Thyroid gland (tissue), 4 donors: ENCODE results near the gene PRAMEF7. TPM values are rescaled to one million over a fixed set of nuclear protein-coding genes. Genes with fewer than 3 reads are reported as not detected.
"Not testable (repeated sequence)": the region's sequence is repeated elsewhere in the genome, so short reads cannot be mapped to it uniquely, and the experiment has no call there.

Source experiments
- DNase-seq, 2 donors: peaks; one replicate each; pipeline ENCODE4 v3.0.0-alpha.2; 2019
- H3K27ac ChIP-seq, 3 donors: fragments of 200-600 bp; sonication (generic); 1 replicate in 2 of 3; 2 replicates in 1 of 3; pipeline ENCODE4 v1.5.1; 2016 to 2019; ENCODE audit warnings: mild to moderate bottlenecking in 1 of 3, moderate library complexity in 1 of 3
- H3K27me3 ChIP-seq: fragments of 200-600 bp; sonication (generic); one replicate; pipeline ENCODE4 v1.5.1; 2019
- H3K36me3 ChIP-seq, 2 donors: fragments of 200-600 bp; sonication (generic); one replicate each; pipeline ENCODE4 v1.5.1; 2016 to 2019
- H3K4me1 ChIP-seq, 2 donors: fragments of 200-600 bp; sonication (generic); one replicate each; pipeline ENCODE4 v1.5.1; 2017 to 2019
- H3K4me3 ChIP-seq, 3 donors: fragments of 200-600 bp; sonication (generic); replicated peaks in 1 of 3; 1 replicate in 2 of 3; 2 replicates in 1 of 3; pipeline ENCODE4 v1.5.1; 2016; ENCODE audit warnings: mild to moderate bottlenecking in 1 of 3
- H3K9me3 ChIP-seq: fragments of 200-600 bp; sonication (generic); one replicate; pipeline ENCODE4 v1.5.1; 2017
- WGBS, 2 donors: methylation state at CpG; one replicate each; pipeline ENCODE4 v1.1.5; 2017; 5-methylcytosine and 5-hydroxymethylcytosine counted together
- intact Hi-C: fragments of 100-400 bp; cut with DNase I; formaldehyde crosslinking; loops from one replicate; pipeline ENCODE4 v1.15.1; 2023
- small RNA-seq: library from RNA; depleted of rRNA; stranded (forward); fragments of <200 nt; gene quantifications from one replicate; pipeline ENCODE3, GENCODE V24; 2016
- total RNA-seq, 4 donors: library from RNA; depleted of rRNA; stranded (reverse); fragments of >200 nt; gene quantifications; one replicate each; pipeline ENCODE4 v1.2.3, GENCODE V29; 2016

The PRAMEF7 gene
- not detected for total RNA-seq

- H3K4me3 ChIP-seq, DNase-seq, H3K4me1 ChIP-seq, intact Hi-C loops, H3K9me3 ChIP-seq, H3K27me3 ChIP-seq, H3K27ac ChIP-seq, H3K36me3 ChIP-seq: not testable (repeated sequence)
- no CpG with 5 or more reads among the region's 1 CpG for WGBS, 2 donors
Observed at GRCh38 chr1:12916310-12916709, at the start of gene PRAMEF7. Gene PRAMEF7, plus strand, starts transcription at chr1:12916610. Its CDS starts 1,083 bp downstream, at chr1:12917693.

- DNase-seq, H3K27ac ChIP-seq, H3K4me1 ChIP-seq, H3K4me3 ChIP-seq, intact Hi-C loops, H3K27me3 ChIP-seq, H3K9me3 ChIP-seq, H3K36me3 ChIP-seq: not testable (repeated sequence)
- 94 to 97% methylated on average over 3 to 4 of the region's 4 CpGs for WGBS, 2 donors
Observed at GRCh38 chr1:12878453-12878852, 38.0 kb upstream of the PRAMEF7 start.

DNA sequence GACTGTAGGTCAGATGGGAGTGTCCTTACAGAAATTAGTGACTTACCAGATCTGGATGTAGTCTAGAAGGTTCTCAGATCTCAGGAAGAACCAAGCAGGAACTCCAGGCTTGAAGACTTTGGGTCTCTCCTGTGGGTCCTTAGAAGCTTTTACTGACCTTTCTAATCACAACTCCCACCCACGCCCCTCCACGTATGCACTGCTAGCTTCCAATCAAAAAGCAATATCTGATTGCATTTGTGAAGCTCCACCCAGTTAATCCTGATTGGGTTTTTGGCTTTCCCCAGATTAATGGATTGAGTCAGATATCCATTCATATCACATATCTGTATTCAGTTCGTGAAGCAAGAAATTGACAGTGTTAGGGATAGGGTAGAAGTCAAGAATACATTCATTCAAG lies 30.3 kb upstream of the PRAMEF7 start, which contains the start of gene PRAMEF4:
TSS of gene PRAMEF4 (minus strand) at position 101 of the 400 bp plus-strand sequence. CDS start 2,807 bp downstream, outside the sequence.
- H3K36me3 ChIP-seq, intact Hi-C loops, H3K27me3 ChIP-seq, H3K27ac ChIP-seq, DNase-seq, H3K4me1 ChIP-seq, H3K9me3 ChIP-seq, H3K4me3 ChIP-seq: not testable (repeated sequence)
- WGBS, 2 donors: 91 to 93% methylated on average over 3 of the region's 3 CpGs

- H3K27me3 ChIP-seq, H3K36me3 ChIP-seq, intact Hi-C loops, H3K4me1 ChIP-seq, H3K4me3 ChIP-seq, H3K9me3 ChIP-seq, H3K27ac ChIP-seq, DNase-seq: not testable (repeated sequence)
- WGBS, 2 donors: no CpG with 5 or more reads among the region's 1 CpG
Observed at GRCh38 chr1:12898170-12898569, 18.2 kb upstream of the PRAMEF7 start, which contains the start of gene PRAMEF10. Gene PRAMEF10, minus strand, starts transcription at chr1:12898270. Its CDS starts 2,423 bp downstream, at chr1:12895847.

DNA sequence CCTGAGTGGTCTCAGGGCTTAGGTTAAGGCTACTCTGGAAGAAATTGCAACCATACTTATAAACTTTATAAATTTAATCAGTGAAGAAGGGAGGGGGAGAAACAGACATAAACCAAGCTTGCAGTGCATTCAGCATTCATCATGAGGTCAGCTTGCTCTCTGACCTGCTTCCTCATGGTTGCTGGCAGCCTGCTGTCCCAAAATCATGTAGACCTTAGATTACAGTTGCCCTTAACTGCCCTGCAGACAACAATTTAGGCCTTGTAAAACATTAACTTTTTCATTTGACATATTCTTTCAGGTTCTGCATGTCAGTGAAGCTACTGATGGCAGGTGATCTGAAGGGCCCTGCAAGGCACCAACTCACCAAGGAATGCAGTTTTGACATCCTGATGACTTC lies 17.2 kb upstream of the PRAMEF7 start:
- DNase-seq, H3K4me3 ChIP-seq, H3K27ac ChIP-seq, H3K4me1 ChIP-seq, H3K27me3 ChIP-seq, H3K36me3 ChIP-seq, H3K9me3 ChIP-seq, intact Hi-C loops: not testable (repeated sequence)

DNA sequence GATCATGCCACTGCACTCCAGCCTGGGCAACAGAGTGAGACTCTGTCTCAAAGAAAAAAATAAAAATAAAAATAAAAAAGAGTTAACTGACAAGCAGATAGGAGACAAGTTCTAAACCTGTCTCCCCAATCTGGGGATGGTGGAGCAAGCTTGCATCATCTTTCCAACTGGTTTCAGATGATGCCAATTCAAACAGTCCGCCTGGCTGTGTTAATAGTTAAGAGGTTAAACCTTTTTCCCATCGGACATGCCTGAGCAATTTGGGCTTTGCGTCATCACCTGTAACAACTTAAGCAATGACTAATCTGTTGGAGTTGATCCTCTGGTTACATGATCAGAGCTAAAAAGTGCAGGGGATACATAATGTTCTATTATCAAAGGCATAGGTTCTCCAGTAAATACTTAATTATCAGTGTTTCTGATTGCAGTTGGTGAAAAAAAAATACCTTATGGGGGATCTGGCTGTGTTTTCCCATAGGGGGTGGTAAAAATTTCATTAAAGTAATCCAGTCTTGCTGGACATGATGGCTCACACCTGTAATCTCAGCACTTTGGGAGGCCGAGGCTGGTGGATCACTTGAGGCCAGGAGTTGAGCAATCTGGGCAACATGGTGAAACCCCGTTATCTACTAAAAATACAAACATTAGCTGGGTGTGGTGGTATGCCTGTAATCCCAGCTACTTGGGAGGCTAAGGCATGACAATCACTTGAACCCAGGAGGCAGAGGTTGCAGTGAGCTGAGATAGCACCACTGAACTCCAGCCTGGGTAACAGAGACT lies 12.4 kb upstream of the PRAMEF7 start:
- intact Hi-C loops, H3K4me1 ChIP-seq, H3K27me3 ChIP-seq, H3K36me3 ChIP-seq, H3K4me3 ChIP-seq, H3K27ac ChIP-seq, H3K9me3 ChIP-seq: not testable (repeated sequence)
- WGBS, 2 donors: 35 to 59% methylated on average over 2 to 3 of the region's 5 CpGs
- peak; percentile 8 to 10 for DNase-seq

DNA sequence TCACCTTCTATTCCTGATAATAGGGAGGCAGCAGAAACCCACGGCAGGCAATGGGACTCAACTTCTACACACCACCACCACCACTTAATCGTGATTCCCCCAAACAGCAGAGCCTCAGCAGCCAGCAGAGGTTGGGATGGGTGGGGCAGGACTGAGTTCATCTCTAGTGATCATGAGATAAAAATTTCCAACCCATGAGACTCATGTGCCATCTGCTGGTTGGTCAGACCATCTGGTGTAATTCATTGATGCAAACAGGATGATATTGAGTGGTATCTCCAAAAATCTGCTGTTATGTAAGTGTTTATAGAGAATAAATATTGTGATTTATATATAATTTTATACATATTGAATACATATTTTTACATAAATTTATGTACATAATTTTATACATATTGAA lies 5.3 kb downstream of the PRAMEF7 start:
- H3K27me3 ChIP-seq, H3K4me3 ChIP-seq, H3K4me1 ChIP-seq, H3K36me3 ChIP-seq, H3K27ac ChIP-seq, H3K9me3 ChIP-seq, intact Hi-C loops: not testable (repeated sequence)
- DNase-seq: peak in 1 of 2 donors; percentile 2
- WGBS, 2 donors: 79 to 84% methylated on average over 2 of the region's 2 CpGs

DNA sequence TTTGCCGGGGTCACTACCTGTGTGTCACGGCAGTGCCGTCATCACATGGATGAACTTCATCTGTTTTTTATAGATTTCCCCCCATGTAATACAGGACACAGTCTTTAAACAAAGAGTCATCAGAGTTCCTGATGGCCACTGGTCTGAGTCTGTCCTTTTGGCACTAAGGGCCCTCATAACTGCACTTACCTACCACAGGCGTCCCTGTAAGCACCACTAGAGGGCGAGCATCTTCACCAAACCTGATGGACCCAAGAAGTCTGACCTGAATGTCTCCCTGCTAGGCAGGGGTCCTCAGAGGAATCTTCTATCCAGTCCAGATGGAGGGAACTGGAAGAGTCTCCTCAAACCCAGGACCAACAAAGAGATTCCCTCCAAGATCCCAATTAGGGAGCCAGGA lies 8.0 kb downstream of the PRAMEF7 start:
- intact Hi-C loops, H3K4me3 ChIP-seq: not testable (repeated sequence)

DNA sequence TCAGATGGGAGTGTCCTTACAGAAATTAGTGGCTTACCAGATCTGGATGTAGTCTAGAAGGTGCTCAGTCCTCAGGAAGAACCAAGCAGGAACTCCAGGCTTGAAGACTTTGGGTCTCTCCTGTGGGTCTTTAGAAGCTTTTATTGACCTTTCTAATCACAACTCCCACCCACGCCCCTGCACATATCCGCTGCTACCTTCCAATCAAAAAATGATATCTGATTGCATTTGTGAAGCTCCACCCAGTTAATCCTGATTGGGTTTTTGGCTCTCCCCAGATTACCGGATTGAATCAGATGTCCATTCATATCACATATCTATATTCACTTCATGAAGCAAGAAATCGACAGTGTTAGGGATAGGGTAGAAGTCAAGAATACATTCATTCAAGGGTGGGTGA lies 31.1 kb downstream of the PRAMEF7 start, which contains the start of gene PRAMEF6:
TSS of gene PRAMEF6 (minus strand) at position 101 of the 400 bp plus-strand sequence. CDS start 5,062 bp downstream, outside the sequence.
- DNase-seq, H3K27me3 ChIP-seq, intact Hi-C loops, H3K36me3 ChIP-seq, H3K4me3 ChIP-seq, H3K27ac ChIP-seq, H3K9me3 ChIP-seq, H3K4me1 ChIP-seq: not testable (repeated sequence)
- WGBS, 2 donors: 84 to 100% methylated on average over 1 to 2 of the region's 4 CpGs

More for the DNA sequence above, 8.0 kb downstream of the PRAMEF7 start:
- H3K9me3 ChIP-seq, H3K27me3 ChIP-seq, H3K27ac ChIP-seq, H3K4me1 ChIP-seq, DNase-seq, H3K36me3 ChIP-seq: not testable (repeated sequence)
- WGBS, 2 donors: no CpG with 5 or more reads among the region's 5 CpGs

Small RNA genes within 50 kb of the gene (small RNA-seq; reads per million reads assigned to genes)
- gene RNU6-1072P: not detected

Other genes with a start within 250 kb of the PRAMEF7 start
- gene AADACL3, start 200.5 kb upstream of the PRAMEF7 start, total RNA-seq: not detected
- gene CFAP107, start 170.4 kb upstream of the PRAMEF7 start, total RNA-seq: not detected
- not detected for gene PRAMEF12, start 142.9 kb upstream of the PRAMEF7 start, total RNA-seq
- not detected for gene PRAMEF1, start 125.2 kb upstream of the PRAMEF7 start, total RNA-seq
- gene PRAMEF11, start 85.2 kb upstream of the PRAMEF7 start, total RNA-seq: not detected
- gene HNRNPCL1, start 67.9 kb upstream of the PRAMEF7 start, total RNA-seq: not detected
- gene PRAMEF2, start 59.5 kb upstream of the PRAMEF7 start, total RNA-seq: not detected
- gene PRAMEF4, start 30.4 kb upstream of the PRAMEF7 start, total RNA-seq: not detected
- not detected for gene PRAMEF10, start 18.3 kb upstream of the PRAMEF7 start, total RNA-seq
- not detected for gene PRAMEF6, start 31.0 kb downstream of the PRAMEF7 start, total RNA-seq
- not detected for gene PRAMEF27, start 140.0 kb downstream of the PRAMEF7 start, total RNA-seq
- gene HNRNPCL3, start 144.2 kb downstream of the PRAMEF7 start, total RNA-seq: not detected
- gene PRAMEF25, start 154.2 kb downstream of the PRAMEF7 start, total RNA-seq: not detected
- not detected for gene HNRNPCL2, start 200.2 kb downstream of the PRAMEF7 start, total RNA-seq
- gene PRAMEF26, start 239.4 kb downstream of the PRAMEF7 start, total RNA-seq: not detected
- not detected for gene HNRNPCL4, start 249.0 kb downstream of the PRAMEF7 start, total RNA-seq